ENCODE data around the gene CDC42BPB. TPM values are rescaled to one million over a fixed set of nuclear protein-coding genes. Genes with fewer than 3 reads are reported as not detected.
A peak's percentile ranks its signal among the peaks of the same experiment; 100 is the strongest.

The CDC42BPB gene
- total and polyA plus RNA-seq, 2 of the 13 experiments (the other 11 are each of a cell fraction or from before 2014, with no cell fraction given) = 19.7 to 32.3 TPM

GRCh38 chr14:103104654-103105452 is 47.5 kb upstream of the CDC42BPB start (continued):
- no peak for TF ChIP-seq YY1 (IDR thresholded peaks at IDR 0.05; ENCODE audit: insufficient read depth, insufficient replicate concordance, low read depth, low read length)
- peak; percentile 75 for TF ChIP-seq ZNF501 (CRISPR knock-in tag; IDR thresholded peaks at IDR 0.05)
- TF ChIP-seq SMAD3 (CRISPR knock-in tag; IDR thresholded peaks at IDR 0.05) = no peak
- no peak for TF ChIP-seq TAF1 (CRISPR knock-in tag; IDR thresholded peaks at IDR 0.05)
- TF ChIP-seq ZBTB37 (CRISPR knock-in tag; IDR thresholded peaks at IDR 0.05) = no peak
- TF ChIP-seq ZBTB4 (CRISPR knock-in tag; IDR thresholded peaks at IDR 0.05; ENCODE audit: borderline replicate concordance) = no peak
- no peak for TF ChIP-seq ZBTB20 (CRISPR knock-in tag; IDR thresholded peaks at IDR 0.05; ENCODE audit: borderline replicate concordance, low read depth)
- TF ChIP-seq ZSCAN20 (CRISPR knock-in tag; IDR thresholded peaks at IDR 0.05; ENCODE audit: borderline replicate concordance) = no peak
- no peak for TF ChIP-seq ZNF552 (CRISPR knock-in tag; IDR thresholded peaks at IDR 0.05; ENCODE audit: borderline replicate concordance)
- no peak for TF ChIP-seq MYPOP (CRISPR knock-in tag; IDR thresholded peaks at IDR 0.05)
- TF ChIP-seq MYNN (CRISPR knock-in tag; IDR thresholded peaks at IDR 0.05; ENCODE audit: low read depth) = no peak
- no peak for TF ChIP-seq ZNF766 (CRISPR knock-in tag; IDR thresholded peaks at IDR 0.05; ENCODE audit: borderline replicate concordance)
- TF ChIP-seq TERF1 (CRISPR knock-in tag; IDR thresholded peaks at IDR 0.05) = no peak
- no peak for TF ChIP-seq ASH2L (IDR thresholded peaks at IDR 0.05; ENCODE audit: insufficient read length, low read depth, low read length)
- no peak for TF ChIP-seq ZFP36L2 (CRISPR knock-in tag; IDR thresholded peaks at IDR 0.05)
- TF ChIP-seq LCORL (IDR thresholded peaks at IDR 0.05) = no peak; the same call in 1 of the 2 replicates
- TF ChIP-seq LCORL (CRISPR knock-in tag; IDR thresholded peaks at IDR 0.05) = no peak
- TF ChIP-seq NPAS2 (CRISPR knock-in tag; IDR thresholded peaks at IDR 0.05; ENCODE audit: borderline replicate concordance) = no peak
- no peak; the same call in 1 of the 2 replicates for TF ChIP-seq PAF1 (CRISPR knock-in tag; IDR thresholded peaks at IDR 0.05)
- TF ChIP-seq ESRRA (CRISPR knock-in tag; IDR thresholded peaks at IDR 0.05; ENCODE audit: low read depth) = no peak
- no peak for TF ChIP-seq HNRNPL (IDR thresholded peaks at IDR 0.05; ENCODE audit: low read depth, low read length)
- TF ChIP-seq RFX3 (CRISPR knock-in tag; IDR thresholded peaks at IDR 0.05) = no peak
- TF ChIP-seq ZC3H4 (CRISPR knock-in tag; IDR thresholded peaks at IDR 0.05; ENCODE audit: borderline replicate concordance) = no peak
- no peak for TF ChIP-seq BORCS8-MEF2B (CRISPR knock-in tag; IDR thresholded peaks at IDR 0.05)
